ENCODE data around the gene STAB2.
"Not testable (repeated sequence)": the region's sequence is repeated elsewhere in the genome, so short reads cannot be mapped to it uniquely, and the experiment has no call there.

Gene STAB2

GRCh38 chr12:103785243-103786031 lies 198.4 kb downstream of the STAB2 start:
- no peak for DNase-seq

- DNase-seq = no peak
These were observed 199.1 kb downstream of the STAB2 start for GRCh38 chr12:103786201-103786600.

- DNase-seq = no peak
These were observed 204.4 kb downstream of the STAB2 start for GRCh38 chr12:103791350-103791920.

- no peak for DNase-seq
These were observed 206.0 kb downstream of the STAB2 start for GRCh38 chr12:103793046-103793445.

GRCh38 chr12:103793512-103794045 lies 206.5 kb downstream of the STAB2 start:
- DNase-seq = no peak

- DNase-seq = no peak
These were observed 207.5 kb downstream of the STAB2 start for GRCh38 chr12:103794309-103795213.

- no peak for DNase-seq
These were observed 211.5 kb downstream of the STAB2 start for GRCh38 chr12:103798586-103798985.

- no peak for DNase-seq
These were observed 212.4 kb downstream of the STAB2 start for GRCh38 chr12:103799504-103799856.

GRCh38 chr12:103799857-103800771 lies 213.0 kb downstream of the STAB2 start:
- DNase-seq = peak in 1 of 3 donors; percentile 27

- DNase-seq = no peak
These were observed 214.9 kb downstream of the STAB2 start for GRCh38 chr12:103801709-103802585.

- no peak for DNase-seq
These were observed 215.5 kb downstream of the STAB2 start for GRCh38 chr12:103802586-103802886.

- DNase-seq = no peak
These were observed 216.8 kb downstream of the STAB2 start for GRCh38 chr12:103803847-103804246.

- DNase-seq = no peak
These were observed 218.7 kb downstream of the STAB2 start for GRCh38 chr12:103805655-103806360.

- peak; percentile 66 to 89 (median 83) for DNase-seq
These were observed 219.7 kb downstream of the STAB2 start for GRCh38 chr12:103806803-103807202.

- DNase-seq = peak in 2 of 3 donors; percentile 18 to 39
These were observed 220.6 kb downstream of the STAB2 start for GRCh38 chr12:103807561-103808238.

GRCh38 chr12:103808239-103808880 lies 221.3 kb downstream of the STAB2 start:
- no peak for DNase-seq

GRCh38 chr12:103809154-103809553 lies 222.1 kb downstream of the STAB2 start:
- DNase-seq = no peak

- not testable (repeated sequence) for DNase-seq
These were observed 222.6 kb downstream of the STAB2 start for GRCh38 chr12:103809639-103810038.

- DNase-seq = no peak
These were observed 223.0 kb downstream of the STAB2 start for GRCh38 chr12:103810111-103810510.

Measured in suppressor macrophage treated with lipopolysaccharide for 1 hour (primary cell).